ENCODE measurements around the gene FGF3.

The FGF3 gene

GRCh38 chr11:69862331-69862771, 43.1 kb upstream of the FGF3 start:
- TF ChIP-seq CEBPB (IDR thresholded peaks at IDR 0.05) = no peak
- TF ChIP-seq EP300 (IDR thresholded peaks at IDR 0.05; ENCODE audit: borderline replicate concordance) = no peak
- no peak for TF ChIP-seq CREB1 (IDR thresholded peaks at IDR 0.05; ENCODE audit: low read depth)

- TF ChIP-seq USF1 (IDR thresholded peaks at IDR 0.05) (no peak), FOXM1 (IDR thresholded peaks at IDR 0.05; ENCODE audit: borderline replicate concordance, low read depth) (no peak), ZBTB7A (IDR thresholded peaks at IDR 0.05; ENCODE audit: low read depth) (no peak), EP300 (IDR thresholded peaks at IDR 0.05; ENCODE audit: borderline replicate concordance) (no peak), CEBPB (IDR thresholded peaks at IDR 0.05) (no peak), NFIC (IDR thresholded peaks at IDR 0.05) (no peak), MAX (IDR thresholded peaks at IDR 0.05) (no peak), CREB1 (IDR thresholded peaks at IDR 0.05; ENCODE audit: low read depth) (no peak), EGR1 (IDR thresholded peaks at IDR 0.05) (no peak), TAF1 (IDR thresholded peaks at IDR 0.05; ENCODE audit: low read depth) (no peak), REST (IDR thresholded peaks at IDR 0.05; ENCODE audit: low read depth) (no peak), YY1 (IDR thresholded peaks at IDR 0.05; ENCODE audit: low read depth) (no peak), RAD21 (IDR thresholded peaks at IDR 0.05; ENCODE audit: low read depth) (no peak), TCF12 (IDR thresholded peaks at IDR 0.05; ENCODE audit: low read depth) (no peak), TEAD4 (IDR thresholded peaks at IDR 0.05) (no peak)
Measured at GRCh38 chr11:69861901-69862300, 42.7 kb upstream of the FGF3 start.

GRCh38 chr11:69860796-69861445, 41.7 kb upstream of the FGF3 start:
- TF ChIP-seq TAF1 (IDR thresholded peaks at IDR 0.05; ENCODE audit: low read depth) (no peak), EP300 (IDR thresholded peaks at IDR 0.05; ENCODE audit: borderline replicate concordance) (no peak), FOXM1 (IDR thresholded peaks at IDR 0.05; ENCODE audit: borderline replicate concordance, low read depth) (no peak), TEAD4 (IDR thresholded peaks at IDR 0.05) (no peak), ZBTB7A (IDR thresholded peaks at IDR 0.05; ENCODE audit: low read depth) (no peak), YY1 (IDR thresholded peaks at IDR 0.05; ENCODE audit: low read depth) (no peak), EGR1 (IDR thresholded peaks at IDR 0.05) (no peak), RAD21 (IDR thresholded peaks at IDR 0.05; ENCODE audit: low read depth) (no peak), CEBPB (IDR thresholded peaks at IDR 0.05) (no peak), REST (IDR thresholded peaks at IDR 0.05; ENCODE audit: low read depth) (no peak), TCF12 (IDR thresholded peaks at IDR 0.05; ENCODE audit: low read depth) (no peak), USF1 (IDR thresholded peaks at IDR 0.05) (no peak), NFIC (IDR thresholded peaks at IDR 0.05) (no peak), CREB1 (IDR thresholded peaks at IDR 0.05; ENCODE audit: low read depth) (no peak), MAX (IDR thresholded peaks at IDR 0.05) (no peak)

- TF ChIP-seq FOXM1 (IDR thresholded peaks at IDR 0.05; ENCODE audit: borderline replicate concordance, low read depth) = no peak
- TF ChIP-seq NFIC (IDR thresholded peaks at IDR 0.05) = no peak
- TF ChIP-seq ZBTB7A (IDR thresholded peaks at IDR 0.05; ENCODE audit: low read depth) = no peak
- TF ChIP-seq TCF12 (IDR thresholded peaks at IDR 0.05; ENCODE audit: low read depth) = no peak
- no peak for TF ChIP-seq CREB1 (IDR thresholded peaks at IDR 0.05; ENCODE audit: low read depth)
- TF ChIP-seq MAX (IDR thresholded peaks at IDR 0.05) = no peak
- TF ChIP-seq USF1 (IDR thresholded peaks at IDR 0.05) = no peak
- TF ChIP-seq CEBPB (IDR thresholded peaks at IDR 0.05) = no peak
- no peak for TF ChIP-seq EP300 (IDR thresholded peaks at IDR 0.05; ENCODE audit: borderline replicate concordance)
- no peak for TF ChIP-seq TAF1 (IDR thresholded peaks at IDR 0.05; ENCODE audit: low read depth)
- TF ChIP-seq EGR1 (IDR thresholded peaks at IDR 0.05) = no peak
- no peak for TF ChIP-seq YY1 (IDR thresholded peaks at IDR 0.05; ENCODE audit: low read depth)
- TF ChIP-seq RAD21 (IDR thresholded peaks at IDR 0.05; ENCODE audit: low read depth) = no peak
- no peak for TF ChIP-seq REST (IDR thresholded peaks at IDR 0.05; ENCODE audit: low read depth)
- TF ChIP-seq TEAD4 (IDR thresholded peaks at IDR 0.05) = no peak
Measured at GRCh38 chr11:69860244-69860643, 41.0 kb upstream of the FGF3 start.
